Fibroblast of lung (primary cell): ENCODE results near the gene PADI6. TPM values are rescaled to one million over a fixed set of nuclear protein-coding genes. Genes with fewer than 3 reads are reported as not detected.

Experiments
- DNase-seq, 2 donors: peaks; one replicate each; pipeline versions ENCODE4 v3.0.0 to v3.0.0-alpha.2; 2010; ENCODE audit warnings: low read depth in 2 of 2
- H2AFZ ChIP-seq: 2 replicates; pipeline ENCODE4 v1.5.1; 2012; ENCODE audit warnings: low read length, control low read depth, inconsistent platforms
- H3K27ac ChIP-seq: 2 replicates; pipeline ENCODE4 v1.5.1; 2011; ENCODE audit warnings: low read length, control low read depth; ENCODE audit not compliant: insufficient read depth
- H3K27me3 ChIP-seq: 2 replicates; pipeline ENCODE4 v1.5.1; 2011; ENCODE audit warnings: mild to moderate bottlenecking, low read length; ENCODE audit not compliant: control insufficient read depth, insufficient read depth
- H3K36me3 ChIP-seq: 2 replicates; pipeline ENCODE4 v1.5.1; 2011; ENCODE audit warnings: low read length; ENCODE audit not compliant: control insufficient read depth, insufficient read depth
- H3K4me1 ChIP-seq: 2 replicates; pipeline ENCODE4 v1.5.1; 2011; ENCODE audit warnings: low read length; ENCODE audit not compliant: control insufficient read depth, insufficient read depth; ENCODE audit errors: extremely low read depth
- H3K4me2 ChIP-seq: 2 replicates; pipeline ENCODE4 v1.5.1; 2011; ENCODE audit warnings: low read length, control low read depth; ENCODE audit not compliant: insufficient read depth; ENCODE audit errors: extremely low read depth
- H3K4me3 ChIP-seq, 4 experiments: fragments of 200-600 bp in 1 of 4; sonication (generic) in 1 of 4; replicated peaks in 1 of 4; 2 replicates each; pipeline ENCODE4 v1.5.1; 2011 to 2016; ENCODE audit warnings: low read length in 4 of 4, low read depth in 3 of 4, mild to moderate bottlenecking in 3 of 4, control low read depth in 2 of 4, inconsistent platforms in 1 of 4, mixed read lengths in 1 of 4; ENCODE audit not compliant: insufficient read depth in 1 of 4; ENCODE audit errors: control extremely low read depth in 1 of 4
- H3K79me2 ChIP-seq: 2 replicates; pipeline ENCODE4 v1.5.1; 2012; ENCODE audit warnings: mild to moderate bottlenecking, low read length, inconsistent platforms; ENCODE audit not compliant: control insufficient read depth, insufficient read depth
- H3K9ac ChIP-seq: 2 replicates; pipeline ENCODE4 v1.5.1; 2011; ENCODE audit warnings: mild to moderate bottlenecking, low read length, control low read depth; ENCODE audit not compliant: insufficient read depth
- H3K9me3 ChIP-seq: 2 replicates; pipeline ENCODE4 v1.5.1; 2012; ENCODE audit warnings: low read depth, low read length; ENCODE audit not compliant: control insufficient read depth, insufficient read depth
- H4K20me1 ChIP-seq: 2 replicates; pipeline ENCODE4 v1.5.1; 2011; ENCODE audit warnings: low read length; ENCODE audit not compliant: control insufficient read depth, insufficient read depth; ENCODE audit errors: extremely low read depth
- EZH2 ChIP-seq: IDR thresholded peaks from 2 replicates; pipeline ENCODE4 v1.5.1; 2012; ENCODE audit warnings: low read length, control low read depth, mild to moderate bottlenecking; ENCODE audit errors: missing control alignments
- polyA plus RNA-seq, 2 donors: library from polyadenylated mRNA; depleted of rRNA in 1 of 2; stranded (reverse) in 1 of 2; unstranded in 1 of 2; fragments of >200 nt; gene quantifications; 2 replicates each; pipeline ENCODE4 v1.2.1, GENCODE V29; 2011 to 2012; ENCODE audit warnings: missing spikeins in 1 of 2
- total RNA-seq: library from RNA; depleted of rRNA; stranded (reverse); fragments of >200 nt; gene quantifications from 2 replicates; pipeline ENCODE4 v1.2.1, GENCODE V29; 2014
- TF ChIP-seq, protein P1 (sequence below), 2 donors: IDR thresholded peaks in 1 of 2; conservative IDR thresholded peaks in 1 of 2; 1 replicate in 1 of 2; 2 replicates in 1 of 2; pipeline ENCODE4 v1.5.1; 2011 to 2012; ENCODE audit warnings: low read length in 2 of 2, control low read depth in 1 of 2, inconsistent platforms in 1 of 2, low read depth in 1 of 2, mild to moderate bottlenecking in 1 of 2

The PADI6 gene
- total and polyA plus RNA-seq, 2 donors (not counting 1 experiment from before 2014, with no cell fraction given) = not detected

DNA sequence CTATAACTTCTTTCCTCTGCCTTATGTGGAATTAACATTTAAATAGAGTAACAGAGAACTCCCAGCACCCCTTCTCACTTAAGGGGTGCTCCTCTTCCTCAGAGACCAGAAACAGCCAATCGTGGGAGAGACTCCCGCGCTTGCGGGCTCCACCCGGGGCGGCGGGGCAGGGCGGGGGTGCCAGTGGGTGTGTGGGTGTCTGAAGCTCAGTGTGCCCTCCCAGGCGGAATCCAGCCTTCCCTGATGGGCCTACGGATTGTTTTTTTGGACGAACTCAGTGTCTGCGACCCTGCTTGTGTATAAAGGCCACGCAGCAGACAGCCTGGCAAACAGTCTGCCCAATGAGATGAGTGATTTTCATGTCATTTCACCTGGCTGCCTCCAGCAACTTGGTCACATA, 61.3 kb downstream of the PADI6 start:
- H3K36me3 ChIP-seq = peaks cover 3% of the 10 kb centered on the region
- H2AFZ ChIP-seq = no peak overlapping the region
- H3K27ac ChIP-seq = no peak overlapping the region
- H3K4me2 ChIP-seq = no peak overlapping the region
- H3K79me2 ChIP-seq = peaks cover 76% of the 10 kb centered on the region
- DNase-seq = no peak
- H3K9ac ChIP-seq = no peak overlapping the region
- no peak for TF ChIP-seq EZH2
- TF ChIP-seq, protein P1, sequence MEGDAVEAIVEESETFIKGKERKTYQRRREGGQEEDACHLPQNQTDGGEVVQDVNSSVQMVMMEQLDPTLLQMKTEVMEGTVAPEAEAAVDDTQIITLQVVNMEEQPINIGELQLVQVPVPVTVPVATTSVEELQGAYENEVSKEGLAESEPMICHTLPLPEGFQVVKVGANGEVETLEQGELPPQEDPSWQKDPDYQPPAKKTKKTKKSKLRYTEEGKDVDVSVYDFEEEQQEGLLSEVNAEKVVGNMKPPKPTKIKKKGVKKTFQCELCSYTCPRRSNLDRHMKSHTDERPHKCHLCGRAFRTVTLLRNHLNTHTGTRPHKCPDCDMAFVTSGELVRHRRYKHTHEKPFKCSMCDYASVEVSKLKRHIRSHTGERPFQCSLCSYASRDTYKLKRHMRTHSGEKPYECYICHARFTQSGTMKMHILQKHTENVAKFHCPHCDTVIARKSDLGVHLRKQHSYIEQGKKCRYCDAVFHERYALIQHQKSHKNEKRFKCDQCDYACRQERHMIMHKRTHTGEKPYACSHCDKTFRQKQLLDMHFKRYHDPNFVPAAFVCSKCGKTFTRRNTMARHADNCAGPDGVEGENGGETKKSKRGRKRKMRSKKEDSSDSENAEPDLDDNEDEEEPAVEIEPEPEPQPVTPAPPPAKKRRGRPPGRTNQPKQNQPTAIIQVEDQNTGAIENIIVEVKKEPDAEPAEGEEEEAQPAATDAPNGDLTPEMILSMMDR (conservative IDR thresholded peaks at IDR 0.05 in 1 of 2, IDR thresholded peaks at IDR 0.05 in 1 of 2; ENCODE audit: low read depth in 1 of 2, low read length in 2 of 2) = no peak
- no peaks in the 10 kb centered on the region for H4K20me1 ChIP-seq
- H3K9me3 ChIP-seq = no peaks in the 10 kb centered on the region
- peaks cover 4% of the 10 kb centered on the region for H3K4me1 ChIP-seq
- H3K27me3 ChIP-seq = no peaks in the 10 kb centered on the region
- no peak overlapping the region for H3K4me3 ChIP-seq

DNA sequence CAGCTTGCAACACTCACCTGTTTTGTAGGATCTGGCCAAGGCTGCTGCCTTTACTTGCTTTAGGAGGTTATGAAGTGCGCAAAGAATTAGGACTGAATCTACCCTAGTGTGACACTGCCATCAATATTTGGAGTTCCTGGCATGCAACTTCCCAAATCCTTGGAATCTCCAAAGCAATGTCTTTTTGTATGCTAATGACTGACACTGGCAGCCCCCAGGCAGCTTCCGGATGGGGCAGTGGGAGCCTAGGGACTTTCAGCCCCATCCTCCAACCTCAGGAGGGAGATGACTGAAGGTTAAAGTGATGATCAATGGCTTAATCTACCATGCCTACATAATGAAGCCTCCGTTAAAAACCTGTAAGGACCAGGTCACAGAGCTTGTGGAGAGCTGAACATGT, 62.0 kb downstream of the PADI6 start:
- Histone ChIP-seq H3K27ac (no peak overlapping the region), H3K27me3 (no peaks in the 10 kb centered on the region), H3K9ac (no peak overlapping the region), H3K4me1 (peaks cover 4% of the 10 kb centered on the region), H3K9me3 (no peaks in the 10 kb centered on the region), H2AFZ (no peak overlapping the region), H3K4me3 (no peak overlapping the region), H3K36me3 (peaks cover 3% of the 10 kb centered on the region), H3K4me2 (no peak overlapping the region), H4K20me1 (no peaks in the 10 kb centered on the region), H3K79me2 (peaks cover 79% of the 10 kb centered on the region)
- no peak for DNase-seq
- no peak for TF ChIP-seq EZH2
- TF ChIP-seq, protein P1 (conservative IDR thresholded peaks at IDR 0.05 in 1 of 2, IDR thresholded peaks at IDR 0.05 in 1 of 2; ENCODE audit: low read depth in 1 of 2, low read length in 2 of 2) = no peak

DNA sequence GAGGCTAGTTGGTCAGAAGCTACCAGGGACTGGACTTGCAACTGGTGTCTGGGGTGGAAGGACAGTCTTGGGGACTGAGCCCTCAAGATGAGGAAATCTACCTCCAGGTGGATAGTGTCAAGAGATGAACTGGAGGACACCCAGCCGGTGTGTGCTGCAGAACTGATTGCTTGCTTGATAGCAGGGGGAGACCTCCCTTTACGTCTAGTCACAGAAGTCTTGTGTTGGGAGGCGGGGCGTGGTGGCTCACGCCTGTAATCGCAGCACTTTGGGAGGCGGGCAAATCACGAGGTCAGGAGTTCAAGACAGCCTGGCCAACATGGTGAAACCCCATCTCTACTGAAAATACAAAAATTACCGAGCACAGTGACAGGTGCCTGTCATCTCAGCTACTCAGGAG, 62.6 kb downstream of the PADI6 start:
- H2AFZ ChIP-seq = no peak overlapping the region
- no peak for TF ChIP-seq EZH2
- TF ChIP-seq, protein P1 (conservative IDR thresholded peaks at IDR 0.05 in 1 of 2, IDR thresholded peaks at IDR 0.05 in 1 of 2; ENCODE audit: low read depth in 1 of 2, low read length in 2 of 2) = no peak
- DNase-seq = no peak
- no peak overlapping the region for H3K4me3 ChIP-seq
- no peaks in the 10 kb centered on the region for H3K27me3 ChIP-seq
- H4K20me1 ChIP-seq = no peaks in the 10 kb centered on the region
- H3K9me3 ChIP-seq = no peaks in the 10 kb centered on the region
- peaks cover 3% of the 10 kb centered on the region for H3K36me3 ChIP-seq
- no peak overlapping the region for H3K27ac ChIP-seq
- peaks cover 75% of the 10 kb centered on the region for H3K79me2 ChIP-seq
- H3K4me1 ChIP-seq = peaks cover 4% of the 10 kb centered on the region
- no peak overlapping the region for H3K9ac ChIP-seq
- H3K4me2 ChIP-seq = no peak overlapping the region
